Superior temporal gyrus (tissue), 1 donor: ENCODE data around the gene FSIP1.

ENCODE experiments used
- DNase-seq: peaks from one replicate; pipeline ENCODE4 v3.0.0-alpha.2; 2016; ENCODE audit errors: extremely low spot score

The FSIP1 gene

GRCh38 chr15:39618063-39618823 lies 164.4 kb downstream of the FSIP1 start:
- no peak for DNase-seq

GRCh38 chr15:39616731-39617455 lies 165.7 kb downstream of the FSIP1 start:
- DNase-seq, result no peak

GRCh38 chr15:39613861-39614260 lies 168.8 kb downstream of the FSIP1 start:
- no peak for DNase-seq

GRCh38 chr15:39613271-39613670 lies 169.4 kb downstream of the FSIP1 start:
- DNase-seq, result no peak

- DNase-seq, result no peak
These were observed 172.0 kb downstream of the FSIP1 start for GRCh38 chr15:39610665-39611064.

GRCh38 chr15:39609166-39609916 lies 173.3 kb downstream of the FSIP1 start:
- no peak for DNase-seq

- DNase-seq, result no peak
These were observed 174.2 kb downstream of the FSIP1 start for GRCh38 chr15:39608185-39609139.

GRCh38 chr15:39605146-39605545 lies 177.5 kb downstream of the FSIP1 start:
- no peak for DNase-seq

GRCh38 chr15:39602143-39602542 lies 180.5 kb downstream of the FSIP1 start:
- DNase-seq, result no peak

- DNase-seq, result no peak
These were observed 182.8 kb downstream of the FSIP1 start for GRCh38 chr15:39599871-39600270.

GRCh38 chr15:39598958-39599845 lies 183.4 kb downstream of the FSIP1 start:
- DNase-seq, result no peak

- no peak for DNase-seq
These were observed 184.3 kb downstream of the FSIP1 start for GRCh38 chr15:39598186-39598850.

- DNase-seq, result no peak
These were observed 184.9 kb downstream of the FSIP1 start for GRCh38 chr15:39597751-39598185.

- no peak for DNase-seq
These were observed 185.3 kb downstream of the FSIP1 start for GRCh38 chr15:39597336-39597735.

- no peak for DNase-seq
These were observed 186.1 kb downstream of the FSIP1 start for GRCh38 chr15:39596358-39597051.

- DNase-seq, result no peak
These were observed 187.1 kb downstream of the FSIP1 start for GRCh38 chr15:39595338-39596221.

- no peak for DNase-seq
These were observed 187.9 kb downstream of the FSIP1 start for GRCh38 chr15:39594446-39595337.
